HCT116 (cell line): Measurements from ENCODE around the gene NME1.

Experiments
- POLR2A ChIP-seq: IDR thresholded peaks from 2 replicates; pipeline ENCODE4 v1.7.0; 2011; ENCODE audit warnings: borderline replicate concordance; ENCODE audit not compliant: insufficient read depth, insufficient read length; ENCODE audit errors: extremely low read depth
- TF ChIP-seq, protein P1 (sequence below), 3 experiments: fragments of 200-600 bp in 1 of 3; sonication (generic) in 1 of 3; IDR thresholded peaks in 2 of 3; conservative IDR thresholded peaks in 1 of 3; 2 replicates each; pipeline ENCODE4 v1.5.1; 2012 to 2017; ENCODE audit warnings: low read depth in 2 of 3, low read length in 2 of 3, antibody characterized with exemption in 1 of 3, borderline replicate concordance in 1 of 3, control low read depth in 1 of 3, mild to moderate bottlenecking in 1 of 3, mixed read lengths in 1 of 3, mixed run types in 1 of 3, moderate library complexity in 1 of 3; ENCODE audit not compliant: insufficient read depth in 1 of 3

DNA sequence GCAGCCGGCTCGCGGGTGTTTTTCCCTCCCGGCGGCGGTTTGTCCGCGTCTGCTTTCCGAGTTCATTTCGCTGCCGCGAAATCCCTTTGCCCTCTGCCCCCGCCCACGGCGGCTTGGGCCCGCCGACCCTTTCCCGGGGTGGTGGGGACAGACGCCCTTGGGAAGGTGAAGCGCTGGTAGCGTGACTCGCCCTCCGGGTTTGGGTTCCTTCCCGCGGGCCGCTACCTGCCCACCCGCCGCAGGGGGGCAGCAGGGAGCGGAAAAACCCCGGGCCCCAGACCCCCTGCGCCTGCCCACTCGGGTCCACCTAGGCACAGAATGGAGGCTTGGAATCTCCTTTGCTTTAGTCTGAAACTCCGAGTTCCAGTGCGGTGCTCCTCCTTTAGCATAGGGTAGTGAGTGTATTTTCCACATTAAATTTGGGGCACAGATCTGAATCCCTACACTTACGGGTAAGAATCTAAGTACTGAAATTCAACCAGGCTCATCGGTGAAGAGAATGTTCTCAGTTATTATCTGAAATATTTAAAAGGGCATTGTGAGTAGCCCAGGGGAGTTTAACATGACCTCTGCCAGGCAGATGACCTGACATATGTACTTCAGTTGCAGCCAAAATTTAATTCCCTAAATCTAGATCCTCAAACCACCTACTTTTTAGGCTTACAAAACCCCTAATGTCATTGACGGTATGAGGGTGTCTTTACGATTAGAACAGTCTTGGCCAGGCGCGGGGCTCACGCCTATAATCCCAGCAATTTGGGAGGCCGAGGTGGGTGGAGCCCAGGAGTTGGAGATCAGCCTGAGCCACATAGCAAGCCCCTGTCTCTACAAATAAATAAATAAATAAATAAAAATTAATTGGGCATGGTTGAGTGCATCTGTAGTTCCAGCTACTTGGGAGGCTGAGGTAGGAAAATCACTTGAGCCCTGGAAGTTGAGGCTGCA, 13.9 kb downstream of the NME1 start:
- TF ChIP-seq, protein P1, sequence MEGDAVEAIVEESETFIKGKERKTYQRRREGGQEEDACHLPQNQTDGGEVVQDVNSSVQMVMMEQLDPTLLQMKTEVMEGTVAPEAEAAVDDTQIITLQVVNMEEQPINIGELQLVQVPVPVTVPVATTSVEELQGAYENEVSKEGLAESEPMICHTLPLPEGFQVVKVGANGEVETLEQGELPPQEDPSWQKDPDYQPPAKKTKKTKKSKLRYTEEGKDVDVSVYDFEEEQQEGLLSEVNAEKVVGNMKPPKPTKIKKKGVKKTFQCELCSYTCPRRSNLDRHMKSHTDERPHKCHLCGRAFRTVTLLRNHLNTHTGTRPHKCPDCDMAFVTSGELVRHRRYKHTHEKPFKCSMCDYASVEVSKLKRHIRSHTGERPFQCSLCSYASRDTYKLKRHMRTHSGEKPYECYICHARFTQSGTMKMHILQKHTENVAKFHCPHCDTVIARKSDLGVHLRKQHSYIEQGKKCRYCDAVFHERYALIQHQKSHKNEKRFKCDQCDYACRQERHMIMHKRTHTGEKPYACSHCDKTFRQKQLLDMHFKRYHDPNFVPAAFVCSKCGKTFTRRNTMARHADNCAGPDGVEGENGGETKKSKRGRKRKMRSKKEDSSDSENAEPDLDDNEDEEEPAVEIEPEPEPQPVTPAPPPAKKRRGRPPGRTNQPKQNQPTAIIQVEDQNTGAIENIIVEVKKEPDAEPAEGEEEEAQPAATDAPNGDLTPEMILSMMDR (IDR thresholded peaks at IDR 0.05 in 2 of 3, conservative IDR thresholded peaks at IDR 0.05 in 1 of 3; ENCODE audit: borderline replicate concordance in 1 of 3, insufficient read depth in 1 of 3, low read depth in 2 of 3, low read length in 2 of 3), result peak; percentile 61 to 95 (median 94)
- TF ChIP-seq POLR2A, result no peak
